22Rv1 (cell line): ENCODE measurements around the gene MYH10.

Experiments
- H3K27ac ChIP-seq: fragments of 450-650 bp; 2 replicates; pipeline ENCODE4 v1.5.1; 2017
- CTCF ChIP-seq: fragments of 450-650 bp; IDR thresholded peaks from 2 replicates; pipeline ENCODE4 v1.5.1; 2017; ENCODE audit warnings: mild to moderate bottlenecking
- ZFX ChIP-seq: fragments of 450-650 bp; IDR thresholded peaks from 2 replicates; pipeline ENCODE4 v1.6.1; 2017; ENCODE audit warnings: antibody characterized with exemption, borderline replicate concordance

MYH10 gene

GRCh38 chr17:8488491-8488890 is 142.0 kb downstream of the MYH10 start:
- no peak for TF ChIP-seq CTCF
- no peak for TF ChIP-seq ZFX
- H3K27ac ChIP-seq: no peak overlapping the region

- no peak for TF ChIP-seq CTCF
- TF ChIP-seq ZFX: no peak
These were observed 142.8 kb downstream of the MYH10 start for GRCh38 chr17:8487743-8488142.

GRCh38 chr17:8487130-8487645 is 143.3 kb downstream of the MYH10 start:
- TF ChIP-seq ZFX: no peak
- no peak for TF ChIP-seq CTCF
- H3K27ac ChIP-seq: no peak overlapping the region

More at GRCh38 chr17:8487743-8488142, 142.8 kb downstream of the MYH10 start:
- no peak overlapping the region for H3K27ac ChIP-seq

- H3K27ac ChIP-seq: no peak overlapping the region
- TF ChIP-seq CTCF: no peak
These were observed 145.0 kb downstream of the MYH10 start for GRCh38 chr17:8485491-8485890.

- no peak overlapping the region for H3K27ac ChIP-seq
- no peak for TF ChIP-seq ZFX
- TF ChIP-seq CTCF: no peak
These were observed 146.1 kb downstream of the MYH10 start for GRCh38 chr17:8484465-8484864.

GRCh38 chr17:8482546-8482945 is 148.0 kb downstream of the MYH10 start:
- TF ChIP-seq CTCF (no peak), ZFX (no peak)
- no peak overlapping the region for H3K27ac ChIP-seq

GRCh38 chr17:8481703-8482102 is 148.8 kb downstream of the MYH10 start:
- H3K27ac ChIP-seq: no peak overlapping the region
- TF ChIP-seq CTCF (no peak), ZFX (no peak)
